ENCODE data around the gene SPANXN4. TPM values are rescaled to one million over a fixed set of nuclear protein-coding genes. Genes with fewer than 3 reads are reported as not detected.

Gene SPANXN4, protein sequence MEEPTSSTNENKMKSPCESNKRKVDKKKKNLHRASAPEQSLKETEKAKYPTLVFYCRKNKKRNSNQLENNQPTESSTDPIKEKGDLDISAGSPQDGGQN
- total RNA-seq, result not detected in 2 replicates

DNA sequence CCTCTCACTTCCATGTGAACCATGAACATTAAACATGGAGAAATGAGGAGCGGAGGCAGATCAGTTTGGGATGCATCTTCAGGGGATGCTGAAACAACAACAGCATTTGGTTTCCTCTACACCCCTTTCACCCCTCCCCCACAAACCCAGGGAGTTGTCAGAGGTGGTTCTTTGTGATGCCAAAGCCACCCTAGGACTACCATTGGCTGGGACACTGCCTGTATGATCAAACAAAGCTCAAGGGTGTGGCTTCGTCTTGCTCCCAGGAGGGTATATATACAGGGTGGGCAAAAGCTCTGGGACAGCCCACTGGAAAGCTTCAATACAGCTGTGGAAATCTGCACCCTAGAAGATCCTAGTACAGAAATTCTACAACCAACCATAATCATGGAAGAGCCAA lies at the start of gene SPANXN4:
SPANXN4 (plus strand) TSS at position 301 of the 400 bp plus-strand sequence; CDS start at position 388, 87 bp downstream.
- no peak for DNase-seq (ENCODE audit: low read depth, low spot score)

DNA sequence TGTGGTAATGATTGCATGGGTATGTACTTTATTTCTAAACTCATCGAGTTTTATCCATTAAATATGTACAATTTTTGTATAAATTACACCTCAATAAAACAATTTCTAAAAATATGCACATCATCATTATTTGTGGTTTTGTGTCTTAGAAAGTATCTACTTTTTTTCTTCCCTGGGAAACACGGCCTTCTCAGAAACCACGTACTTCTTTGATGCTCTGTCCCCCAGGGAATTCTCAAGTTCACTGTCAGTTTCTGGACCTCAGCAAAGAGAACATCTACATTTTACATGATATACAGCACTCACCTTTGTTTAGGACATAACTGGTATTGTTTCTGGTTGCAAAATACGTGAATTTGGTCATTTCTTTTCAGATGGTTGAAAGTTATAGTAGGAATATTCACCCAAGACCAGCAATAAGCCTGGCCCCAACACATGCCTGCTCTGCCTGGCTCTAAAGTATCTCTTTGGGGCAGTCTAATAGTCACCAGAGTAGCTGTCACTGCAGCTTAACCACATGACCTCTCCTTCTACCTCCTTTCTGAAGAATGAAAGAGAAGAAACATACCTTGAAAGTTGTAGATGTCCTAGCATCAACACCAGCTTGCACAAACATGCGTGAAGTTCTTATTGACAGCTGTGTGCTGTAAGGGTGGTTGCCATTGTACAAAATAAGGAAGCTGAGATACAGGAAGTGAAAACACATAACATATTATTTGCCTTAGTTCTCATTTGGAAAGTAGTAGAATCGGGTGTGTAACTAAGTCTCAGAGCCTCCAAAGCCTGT lies 48.4 kb upstream of the SPANXN4 start:
- DNase-seq (ENCODE audit: low read depth, low spot score), result no peak

DNA sequence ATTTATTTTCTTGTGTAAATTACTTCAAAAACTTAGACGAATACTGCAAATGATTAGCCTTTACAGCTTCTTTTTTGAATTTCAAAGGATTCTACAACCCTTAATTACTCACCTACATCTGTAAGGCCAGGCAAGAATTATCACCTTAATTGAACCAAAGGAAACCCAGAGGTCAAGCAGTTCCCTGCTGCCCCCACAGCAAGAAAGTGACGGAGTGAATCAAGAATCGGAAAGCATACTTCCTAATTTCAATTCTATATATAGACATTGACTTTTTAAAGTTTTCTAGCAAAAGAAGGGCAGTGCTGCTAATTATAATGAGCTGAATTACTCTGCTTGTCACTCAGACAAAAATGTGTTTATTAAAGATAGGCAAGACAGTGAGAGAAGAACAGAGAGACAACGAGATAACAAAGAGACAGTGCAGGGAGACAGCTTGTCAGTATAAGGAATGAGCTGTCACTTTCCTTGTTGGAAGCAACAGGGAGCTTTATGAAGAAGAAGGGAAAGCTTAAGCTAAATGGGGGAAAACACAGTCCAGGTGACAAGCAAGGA lies 47.5 kb upstream of the SPANXN4 start:
- DNase-seq (ENCODE audit: low read depth, low spot score), result no peak

DNA sequence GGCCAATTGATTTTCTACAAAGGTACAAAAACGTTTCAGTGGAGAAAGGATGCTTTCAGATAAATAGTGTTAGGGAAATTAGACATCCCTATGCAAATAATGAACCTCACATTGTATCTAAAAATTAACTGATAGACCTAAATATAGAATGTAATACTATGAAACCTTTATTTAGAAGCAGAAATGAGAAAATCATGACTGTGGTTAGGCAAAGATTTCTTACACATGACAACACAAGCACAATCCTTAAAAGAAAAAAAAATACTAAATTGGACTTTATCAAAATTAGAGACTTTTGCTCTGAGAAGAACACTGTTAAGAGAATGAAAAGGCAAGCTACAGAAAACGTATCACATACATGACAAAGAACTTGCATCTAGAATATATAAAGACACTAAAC lies 43.0 kb upstream of the SPANXN4 start:
- DNase-seq (ENCODE audit: low read depth, low spot score), result no peak

DNA sequence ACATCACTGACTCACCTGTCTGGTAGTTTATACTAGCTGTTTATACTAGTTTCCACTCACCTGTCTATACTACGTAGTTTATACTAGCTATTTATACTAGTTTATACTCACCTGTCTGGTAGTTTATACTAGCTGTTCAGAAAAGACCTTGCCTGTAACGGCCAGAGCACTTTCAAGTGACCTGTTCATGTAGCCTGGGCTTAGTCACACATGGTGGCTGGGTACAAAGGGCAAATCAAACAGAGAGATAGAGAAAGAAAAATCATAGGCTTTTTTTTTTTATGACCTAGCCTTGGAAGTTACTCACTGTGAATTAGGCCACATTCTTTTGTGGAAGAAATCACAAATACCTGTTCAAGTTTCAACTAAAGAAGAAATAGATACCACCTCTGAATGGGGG lies 30.7 kb upstream of the SPANXN4 start:
- no peak for DNase-seq (ENCODE audit: low read depth, low spot score)

DNA sequence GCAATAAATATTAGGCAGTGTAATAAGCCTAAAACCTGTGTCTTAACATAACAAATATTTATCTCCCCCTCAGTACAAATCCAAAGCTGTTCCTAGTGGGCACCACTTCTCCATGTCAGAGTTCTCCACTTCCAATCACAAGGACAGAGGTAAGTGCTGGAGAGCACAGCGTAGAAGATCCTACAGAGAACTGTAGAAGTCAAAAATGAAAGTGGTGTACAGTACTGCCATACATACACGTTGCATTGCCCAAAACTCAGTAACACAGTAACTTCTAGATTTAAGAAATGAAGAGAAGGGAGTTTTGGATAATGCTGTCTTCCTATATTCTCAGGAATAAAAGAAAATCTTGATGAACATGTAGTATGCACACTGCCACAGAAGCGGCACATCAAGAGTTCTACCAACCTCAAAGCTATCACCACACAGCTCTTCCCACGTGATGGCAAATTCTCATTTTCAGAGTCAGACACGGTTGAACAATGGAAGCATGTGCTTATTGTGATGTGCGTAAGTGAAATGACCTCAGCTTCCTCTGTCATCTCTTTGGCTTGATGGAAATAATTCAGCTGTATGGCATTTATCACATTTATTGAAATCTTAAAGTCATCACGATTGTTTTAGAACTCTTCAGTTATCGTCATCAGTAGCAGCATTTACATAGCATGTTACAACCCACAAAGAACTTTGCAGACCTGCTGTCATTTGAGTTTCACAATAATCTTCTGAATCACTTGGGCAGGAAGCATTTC lies 27.1 kb upstream of the SPANXN4 start:
- DNase-seq (ENCODE audit: low read depth, low spot score), result no peak

DNA sequence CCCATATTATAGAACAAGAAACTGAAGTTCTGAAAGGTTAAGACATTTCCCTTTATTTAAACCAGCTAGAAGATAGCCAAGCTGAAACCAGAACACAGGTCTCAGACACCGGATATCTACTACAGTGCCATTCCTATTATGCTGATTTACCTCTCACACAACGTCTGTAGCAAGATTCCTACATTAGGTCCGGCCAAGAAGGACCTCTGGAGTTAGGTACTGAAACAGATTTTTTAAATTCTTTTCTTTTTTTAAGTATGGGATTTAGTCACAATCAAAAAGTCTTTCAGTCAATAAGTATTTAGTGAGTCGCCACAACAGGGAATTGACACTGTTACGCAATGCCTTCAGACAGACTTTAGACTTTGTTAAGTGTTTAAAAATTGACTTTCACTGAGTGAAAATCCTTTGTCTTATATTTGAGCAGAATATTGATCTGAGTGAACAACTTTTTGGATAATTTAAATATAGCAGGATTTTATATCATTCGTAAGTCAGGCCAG lies 26.5 kb upstream of the SPANXN4 start:
- DNase-seq (ENCODE audit: low read depth, low spot score), result no peak

DNA sequence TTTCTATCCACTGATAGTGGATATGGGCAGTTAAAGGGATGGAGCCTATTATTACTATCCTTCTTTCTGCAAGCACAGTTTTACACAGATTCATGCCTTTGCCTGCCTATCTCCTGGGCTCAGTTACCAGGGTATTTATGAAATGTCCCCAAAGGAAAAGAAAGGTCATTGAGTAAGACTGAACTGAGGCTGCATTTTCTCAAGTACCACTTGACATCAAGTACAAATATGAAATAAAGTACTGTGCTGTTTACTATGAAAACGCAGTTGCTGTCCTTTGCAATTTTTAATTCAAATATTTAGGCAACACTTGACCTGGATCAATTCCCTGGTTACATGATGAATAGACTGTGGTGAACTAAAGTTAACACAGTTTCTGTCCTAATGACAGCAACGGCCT lies 23.5 kb upstream of the SPANXN4 start:
- DNase-seq (ENCODE audit: low read depth, low spot score), result no peak

DNA sequence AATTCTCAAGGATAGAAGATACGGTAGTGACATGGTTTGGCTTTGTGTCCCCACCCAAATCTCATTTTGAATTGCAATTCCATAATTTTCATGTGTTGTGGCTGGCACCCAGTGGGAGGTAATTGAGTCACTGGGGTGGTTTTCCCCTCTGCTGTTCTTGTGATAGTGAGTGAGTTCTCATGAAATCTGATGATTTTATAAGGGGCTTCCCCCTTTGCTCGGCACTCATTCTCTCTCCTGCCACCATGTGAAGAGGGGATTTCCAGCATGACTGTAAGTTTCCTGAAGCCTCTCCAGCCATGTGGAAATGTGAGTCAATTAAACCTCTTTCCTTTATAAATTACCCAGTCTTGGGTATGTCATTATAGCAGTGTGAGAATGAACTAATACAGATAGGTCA lies 8.5 kb upstream of the SPANXN4 start:
- DNase-seq (ENCODE audit: low read depth, low spot score), result no peak

DNA sequence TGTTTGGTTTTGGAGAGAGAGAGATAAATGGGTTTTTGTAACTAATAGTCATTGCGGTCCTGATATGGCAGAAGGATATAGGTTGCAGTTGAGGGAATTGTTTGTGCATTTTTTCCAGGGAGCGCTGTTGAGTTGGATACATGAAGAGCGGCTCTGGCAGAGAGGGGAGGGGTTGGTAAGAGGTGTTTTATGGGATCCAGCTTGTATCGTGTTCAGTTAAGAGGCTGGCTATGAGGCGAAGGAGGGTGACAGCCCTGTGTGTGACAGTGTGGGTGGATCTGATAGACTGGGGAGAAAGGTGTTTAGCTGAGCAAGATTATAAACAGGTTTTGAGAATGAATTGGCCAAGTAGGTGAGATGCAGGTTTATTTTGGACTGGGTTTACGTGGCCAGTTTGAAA lies 1.5 kb downstream of the SPANXN4 start:
- DNase-seq (ENCODE audit: low read depth, low spot score), result no peak

DNA sequence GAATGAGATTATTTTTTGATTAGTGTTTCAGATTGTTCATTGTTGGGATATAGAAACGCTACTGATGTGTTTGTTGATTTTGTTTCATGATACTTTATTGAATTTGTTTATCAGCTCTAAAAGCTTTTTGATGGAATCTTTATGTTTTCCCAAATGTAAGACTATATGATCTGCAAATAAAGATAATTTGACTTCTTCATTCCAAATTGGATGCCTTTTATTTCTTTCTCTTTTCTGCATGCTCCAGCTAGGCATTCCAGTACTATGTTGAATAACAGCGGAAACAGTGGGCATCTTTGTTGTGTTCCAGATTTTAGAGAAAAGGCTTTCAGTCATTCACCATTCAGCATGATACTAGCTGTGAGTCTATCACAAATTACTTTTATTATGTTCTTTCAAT lies 21.8 kb downstream of the SPANXN4 start:
- DNase-seq (ENCODE audit: low read depth, low spot score), result no peak

DNA sequence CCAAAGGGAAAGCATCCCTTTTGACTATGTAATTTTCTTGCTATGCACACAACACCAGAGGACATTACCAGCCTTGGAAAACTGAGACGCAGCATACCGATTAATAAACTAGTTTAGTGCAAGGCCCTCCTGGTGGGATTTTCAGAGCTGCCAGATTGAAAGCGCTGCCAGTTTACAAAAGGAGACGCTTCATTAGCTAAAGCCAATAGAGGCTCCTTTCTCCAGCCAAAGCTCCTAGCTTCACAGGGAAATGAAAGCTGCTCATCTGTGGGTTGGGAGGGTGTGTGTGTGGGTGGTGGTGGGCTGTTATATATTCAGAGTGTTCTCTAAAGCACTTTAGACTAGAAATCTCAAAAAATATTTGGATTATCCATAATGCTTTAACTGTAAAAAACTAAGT lies 32.4 kb downstream of the SPANXN4 start:
- no peak for DNase-seq (ENCODE audit: low read depth, low spot score)

DNA sequence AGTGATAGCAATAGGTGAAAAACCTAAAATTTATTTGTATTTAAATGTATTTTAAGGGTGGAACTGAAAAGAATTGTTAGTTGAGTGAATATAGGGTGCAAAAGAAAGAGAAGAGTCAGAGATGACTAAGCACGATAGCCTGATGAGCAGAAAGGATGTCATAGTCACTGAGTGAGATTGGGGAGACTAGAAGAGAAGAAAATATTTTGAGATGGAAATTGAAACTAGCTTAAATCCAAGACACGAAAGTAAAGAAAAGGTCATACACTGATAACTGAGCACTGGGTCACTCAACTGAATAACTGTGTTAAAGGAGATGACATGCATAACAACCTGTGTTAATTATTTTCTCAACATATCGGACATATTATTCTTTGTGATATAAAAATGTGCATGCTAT lies 55.5 kb downstream of the SPANXN4 start:
- no peak for DNase-seq (ENCODE audit: low read depth, low spot score)

DNA sequence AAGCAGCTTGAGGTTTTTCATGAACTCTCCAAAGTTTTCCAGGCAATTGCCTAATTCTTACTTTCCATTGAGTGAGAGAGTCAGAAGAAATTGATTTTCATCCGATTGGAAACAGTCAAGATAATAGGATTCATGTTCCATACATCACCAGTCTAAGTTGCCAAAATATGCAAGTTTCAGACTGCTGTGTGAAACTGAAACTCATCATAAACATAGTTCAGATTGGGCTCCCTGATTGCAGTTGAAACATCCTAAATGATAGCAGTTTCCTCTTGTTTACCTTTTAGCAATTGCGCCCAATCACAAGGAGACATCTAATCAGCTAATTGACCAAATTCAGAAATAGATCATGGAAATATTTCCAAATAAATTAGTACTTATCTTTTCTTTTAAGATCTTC lies 56.8 kb downstream of the SPANXN4 start:
- no peak for DNase-seq (ENCODE audit: low read depth, low spot score)

Data from pulmonary artery endothelial cell (primary cell).